B cell (primary cell): ENCODE results near the gene DOCK7. TPM values are rescaled to one million over a fixed set of nuclear protein-coding genes. Genes with fewer than 3 reads are reported as not detected.
A peak's percentile ranks its signal among the peaks of the same experiment; 100 is the strongest.

Experiments used
- ATAC-seq: fragments of 200-7000 bp; cut with Tn5 transposase; one replicate; pipeline ENCODE4 v1.10.0; 2021; ENCODE audit warnings: low read depth, mild to moderate bottlenecking, moderate number of reproducible peaks, moderate library complexity
- CTCF ChIA-PET: fragments of 350-600 bp; sonication (Branson Sonifier 250); formaldehyde crosslinking; loops from one replicate; lab custom pipeline; 2021; ENCODE audit warnings: antibody characterized with exemption, inconsistent platforms; lab: Charles Lee
- POLR2A ChIA-PET: fragments of 350-600 bp; sonication (Branson Sonifier 250); formaldehyde crosslinking; loops from one replicate; lab custom pipeline; 2021; ENCODE audit warnings: antibody characterized with exemption; lab: Charles Lee
- DNase-seq: peaks from one replicate; pipeline ENCODE4 v3.0.0; 2013
- H2AFZ ChIP-seq: 2 replicates; pipeline ENCODE4 v1.6.1; 2012; ENCODE audit warnings: mild to moderate bottlenecking, low read depth, low read length; ENCODE audit not compliant: insufficient read depth, poor library complexity, severe bottlenecking
- H3K27ac ChIP-seq, 2 donors: 1 replicate in 1 of 2; 2 replicates in 1 of 2; pipeline ENCODE4 v1.5.1; 2012 to 2013; ENCODE audit warnings: low read length in 2 of 2, mild to moderate bottlenecking in 2 of 2, moderate library complexity in 1 of 2
- H3K27me3 ChIP-seq, 4 experiments: fragments of 200-600 bp in 1 of 4; sonication (generic) in 1 of 4; replicated peaks in 1 of 4; 1 replicate in 2 of 4; 2 replicates in 2 of 4; pipeline versions ENCODE4 v1.6.1 to v1.7.0; 2013 to 2016; ENCODE audit warnings: low read length in 3 of 4, mild to moderate bottlenecking in 2 of 4, mixed read lengths in 1 of 4, moderate library complexity in 1 of 4; ENCODE audit not compliant: insufficient read depth in 4 of 4, control insufficient read depth in 3 of 4; ENCODE audit errors: control extremely low read depth in 1 of 4
- H3K36me3 ChIP-seq, 2 experiments: replicated peaks in 1 of 2; 1 replicate in 1 of 2; 2 replicates in 1 of 2; pipeline versions ENCODE4 v1.6.1 to v1.7.1; 2013; ENCODE audit warnings: low read length in 1 of 2; ENCODE audit not compliant: insufficient read depth in 2 of 2, control insufficient read depth in 1 of 2; ENCODE audit errors: control extremely low read depth in 1 of 2, extremely low read depth in 1 of 2
- H3K4me1 ChIP-seq, 2 donors: fragments of 200-600 bp in 1 of 2; sonication (generic) in 1 of 2; 1 replicate in 1 of 2; 2 replicates in 1 of 2; pipeline versions ENCODE4 v1.5.1 to v1.6.1; 2013 to 2017; ENCODE audit warnings: low read length in 2 of 2; ENCODE audit not compliant: control insufficient read depth in 2 of 2, insufficient read depth in 2 of 2
- H3K4me2 ChIP-seq: replicated peaks from 2 replicates; pipeline ENCODE3; 2012; ENCODE audit warnings: mild to moderate bottlenecking, low read depth, low read length; ENCODE audit not compliant: poor library complexity, severe bottlenecking
- H3K4me3 ChIP-seq, 5 experiments: fragments of 200-600 bp in 1 of 5; sonication (generic) in 1 of 5; 1 replicate in 3 of 5; 2 replicates in 2 of 5; pipeline versions ENCODE4 v1.5.1 to v1.7.0; 2011 to 2016; ENCODE audit warnings: low read length in 4 of 5, mild to moderate bottlenecking in 4 of 5, low read depth in 2 of 5, control low read depth in 1 of 5, moderate library complexity in 1 of 5; ENCODE audit not compliant: insufficient read depth in 1 of 5; ENCODE audit errors: control extremely low read depth in 1 of 5, extremely low read depth in 1 of 5
- H3K79me2 ChIP-seq: fragments of 200-600 bp; sonication (generic); one replicate; pipeline ENCODE4 v1.6.0; 2016; ENCODE audit warnings: low read length; ENCODE audit not compliant: control insufficient read depth, insufficient read depth
- H3K9ac ChIP-seq: fragments of 200-600 bp; sonication (generic); 2 replicates; pipeline ENCODE4 v1.6.1; 2017; ENCODE audit warnings: mild to moderate bottlenecking, low read length, moderate library complexity
- H3K9me3 ChIP-seq, 3 donors: one replicate each; pipeline versions ENCODE4 v1.6.1 to v1.7.1; 2013; ENCODE audit warnings: low read length in 2 of 3; ENCODE audit not compliant: control insufficient read depth in 2 of 3, insufficient read depth in 1 of 3; ENCODE audit errors: control extremely low read depth in 1 of 3
- H4K20me1 ChIP-seq: 2 replicates; pipeline ENCODE4 v1.6.0; 2012; ENCODE audit warnings: mild to moderate bottlenecking, low read length; ENCODE audit not compliant: insufficient read depth, control insufficient read depth, poor library complexity, severe bottlenecking
- H3K27ac Mint-ChIP-seq: one replicate; pipeline ENCODE4 v1.8.0; 2021; ENCODE audit warnings: mixed read lengths
- H3K27me3 Mint-ChIP-seq: one replicate; pipeline ENCODE4 v1.8.0; 2021; ENCODE audit warnings: mixed read lengths
- H3K4me1 Mint-ChIP-seq: one replicate; pipeline ENCODE4 v1.8.0; 2021; ENCODE audit warnings: mixed read lengths
- H3K4me3 Mint-ChIP-seq: one replicate; pipeline ENCODE4 v1.8.0; 2021; ENCODE audit warnings: mixed read lengths
- H3K9me3 Mint-ChIP-seq: one replicate; pipeline ENCODE4 v1.8.0; 2022; ENCODE audit warnings: mixed read lengths; ENCODE audit not compliant: insufficient read depth
- CTCF ChIP-seq: fragments of 200-600 bp; IDR thresholded peaks from one replicate; pipeline ENCODE4 v1.8.0; 2022; ENCODE audit warnings: antibody characterized with exemption, mild to moderate bottlenecking
- EZH2 ChIP-seq: IDR thresholded peaks from 2 replicates; pipeline ENCODE4 v1.6.1; 2012; ENCODE audit warnings: borderline replicate concordance, low read depth, mild to moderate bottlenecking, moderate library complexity, low read length; ENCODE audit not compliant: insufficient read depth, poor library complexity, severe bottlenecking
- WGBS: methylation state at CpG from one replicate; pipeline ENCODE4 v1.1.5; 2013; ENCODE audit warnings: missing lambda C conversion rate; ENCODE audit not compliant: insufficient coverage; 5-methylcytosine and 5-hydroxymethylcytosine counted together
- intact Hi-C: fragments of 100-400 bp; cut with micrococcal nuclease; formaldehyde crosslinking; loops from one replicate; pipeline ENCODE4 v1.10.0; 2022
- polyA plus RNA-seq: library from polyadenylated mRNA; depleted of rRNA; stranded (reverse); fragments of >200 nt; gene quantifications from 2 replicates; pipeline ENCODE4 v1.2.3, GENCODE V29; 2012
- total RNA-seq, 2 donors: library from RNA; stranded (reverse); fragments of 120-200 nt in 1 of 2; gene quantifications; 1 replicate in 1 of 2; 2 replicates in 1 of 2; pipeline versions ENCODE4 v1.2.3 to v1.2.4, GENCODE V29; 2013 to 2022

The DOCK7 gene
- total and polyA plus RNA-seq, 2 donors (not counting 1 experiment from before 2014, with no cell fraction given) = 3.6 to 20.5 TPM

DNA sequence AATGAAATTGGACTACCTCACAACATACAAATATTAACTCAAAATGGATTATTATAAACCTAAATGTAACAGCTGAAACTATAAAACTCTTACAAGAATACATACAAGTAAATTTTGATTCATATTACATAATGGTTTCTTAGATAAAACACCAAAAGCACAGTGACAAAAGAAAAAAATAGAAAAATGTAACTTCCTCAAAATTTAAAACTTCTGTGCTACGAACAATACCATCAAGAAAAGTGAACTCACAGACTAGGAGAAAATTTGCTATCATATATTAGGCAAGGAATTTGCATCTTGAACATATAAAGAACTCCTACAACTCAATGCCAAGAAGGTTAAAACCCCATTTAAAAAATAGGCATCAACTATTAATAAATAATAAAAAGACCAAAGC, 59.7 kb downstream of the DOCK7 start:
- WGBS = no CpG with 5 or more reads among the region's 1 CpG
- intact Hi-C loops = no loop called here

GRCh38 chr1:62625415-62625814, 62.8 kb downstream of the DOCK7 start:
- no peak overlapping the region for H3K27ac ChIP-seq
- no peaks in the 10 kb centered on the region for H3K4me1 ChIP-seq
- H2AFZ ChIP-seq = no peak overlapping the region
- CTCF ChIA-PET = no interaction called here
- peak overlapping the region; percentile 35 for H3K4me3 Mint-ChIP-seq
- no peaks in the 10 kb centered on the region for H3K9me3 Mint-ChIP-seq
- H3K36me3 ChIP-seq = peaks cover 0 to 2% of the 10 kb centered on the region in 2 experiments
- no peak overlapping the region for H3K9ac ChIP-seq
- no peak overlapping the region for H3K4me3 ChIP-seq
- WGBS = no CpG with 5 or more reads among the region's 1 CpG
- H3K4me2 ChIP-seq = peak overlapping the region; percentile 4
- no peak overlapping the region for H3K27ac Mint-ChIP-seq
- no peaks in the 10 kb centered on the region for H3K27me3 Mint-ChIP-seq
- no peaks in the 10 kb centered on the region for H4K20me1 ChIP-seq
- POLR2A ChIA-PET = no interaction called here
- DNase-seq (no peak), ATAC-seq (peak; percentile 28)
- TF ChIP-seq CTCF (no peak), EZH2 (no peak)
- intact Hi-C loops = no loop called here
- peaks cover 10% of the 10 kb centered on the region for H3K4me1 Mint-ChIP-seq
- H3K9me3 ChIP-seq = no peaks in the 10 kb centered on the region
- no peaks in the 10 kb centered on the region for H3K79me2 ChIP-seq
- H3K27me3 ChIP-seq = no peaks in the 10 kb centered on the region

More for the DNA sequence above, 59.7 kb downstream of the DOCK7 start:
- peaks cover 0 to 2% of the 10 kb centered on the region in 2 experiments for H3K36me3 ChIP-seq
- no peak overlapping the region for H3K4me3 ChIP-seq
- no peaks in the 10 kb centered on the region for H3K79me2 ChIP-seq
- TF ChIP-seq CTCF (no peak), EZH2 (no peak)
- no peak overlapping the region for H2AFZ ChIP-seq
- no peak overlapping the region for H3K4me3 Mint-ChIP-seq
- peaks cover 0 to 2% (median 0%) of the 10 kb centered on the region in 3 donors for H3K9me3 ChIP-seq
- DNase-seq = no peak
- ChIA-PET CTCF (no interaction called here), POLR2A (no interaction called here)
- H3K4me2 ChIP-seq = no peak overlapping the region
- H3K27ac ChIP-seq = no peak overlapping the region
- H4K20me1 ChIP-seq = no peaks in the 10 kb centered on the region
- H3K27me3 Mint-ChIP-seq = no peaks in the 10 kb centered on the region
- no peak overlapping the region for H3K27ac Mint-ChIP-seq
- H3K4me1 Mint-ChIP-seq = peaks cover 10% of the 10 kb centered on the region
- no peaks in the 10 kb centered on the region for H3K4me1 ChIP-seq
- no peaks in the 10 kb centered on the region for H3K27me3 ChIP-seq
- H3K9ac ChIP-seq = no peak overlapping the region
- H3K9me3 Mint-ChIP-seq = no peaks in the 10 kb centered on the region
- no peak for ATAC-seq
